ENCODE data around the gene RGL3.
"Not testable (repeated sequence)": the region's sequence is repeated elsewhere in the genome, so short reads cannot be mapped to it uniquely, and the experiment has no call there.

The RGL3 gene

DNA sequence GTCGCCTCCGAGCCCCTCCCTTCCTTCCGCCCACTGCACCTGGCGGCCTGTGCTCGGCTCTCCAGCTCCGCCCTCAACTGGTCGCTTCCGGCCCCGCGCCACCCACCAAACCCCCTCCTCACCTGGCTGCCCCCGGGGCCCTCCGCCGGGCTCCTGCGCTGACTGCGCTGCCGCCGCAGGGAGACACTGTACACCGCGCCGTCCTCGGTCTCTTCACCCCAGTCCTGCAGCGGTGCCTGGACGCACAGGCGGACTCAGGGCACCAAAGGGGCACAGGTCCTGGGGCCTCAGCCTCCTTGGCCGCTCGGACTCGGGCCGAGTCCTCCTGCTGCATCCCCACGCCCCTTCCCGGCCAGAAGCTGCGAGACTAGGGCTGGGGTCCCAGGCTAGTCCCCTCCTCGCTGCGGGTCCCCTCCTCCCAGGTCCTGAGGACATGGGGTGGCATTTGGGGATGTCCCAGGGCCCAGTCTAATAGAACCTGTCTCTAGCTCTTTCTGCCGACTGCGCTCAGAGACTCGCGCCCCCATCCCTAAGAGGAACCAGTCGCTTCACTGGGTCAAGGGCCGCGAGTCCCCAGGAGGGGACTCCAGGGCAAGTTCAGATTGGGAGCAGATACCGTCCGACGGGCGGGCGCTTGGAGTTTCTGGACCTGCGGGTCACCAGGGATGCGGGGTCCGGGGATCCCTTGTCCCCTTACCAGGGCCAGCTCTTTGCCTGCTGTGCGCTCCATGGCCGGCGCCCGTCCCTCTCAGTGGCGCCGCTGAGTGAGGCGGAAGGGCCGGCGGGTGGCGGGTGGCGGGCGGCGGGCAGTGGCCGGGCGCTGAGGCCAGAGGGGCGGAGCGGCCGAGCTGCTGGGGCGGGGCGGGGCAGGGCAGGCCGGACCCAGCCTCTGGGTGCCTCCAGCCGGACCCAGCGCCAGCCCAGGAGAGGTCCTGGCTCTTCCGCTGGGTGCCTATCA, at the start of gene RGL3:
Gene RGL3, minus strand, starts transcription at position 766 of the 958 bp plus-strand sequence. Its CDS starts 36 bp downstream, at position 730.
- Histone ChIP-seq H3K9ac (no peak within 1 kb of the TSS), H3K4me1 (peaks cover 44 to 56% (median 49%) of the 10 kb centered on the region in 10 experiments), H4K20me1 (peaks cover 0 to 51% (median 10%) of the 10 kb centered on the region in 11 experiments; a peak in 13 of 22 replicates), H3K9me3 (replicated peaks in 1 of 11) (peaks cover 0 to 5% (median 0%) of the 10 kb centered on the region in 11 experiments; a peak in 2 of 22 replicates), H3K27me3 (peaks cover 81 to 89% (median 86%) of the 10 kb centered on the region in 11 experiments), H3K36me3 (no peaks in the 10 kb centered on the region), H3K4me3 (peak within 1 kb of the TSS in 7 of 10 experiments; percentile 57 to 76 (median 61); a peak in 13 of 20 replicates), H3K27ac (no peak within 1 kb of the TSS), H3K4me2 (peak within 1 kb of the TSS; percentile 46 to 99 (median 97); a peak in 21 of 22 replicates)
- TF ChIP-seq Cebpa-rat (IDR thresholded peaks at IDR 0.05) = no peak

GRCh38 chr19:11468266-11468845, 49.2 kb upstream of the RGL3 start:
- not testable (repeated sequence) for H3K36me3 ChIP-seq; H3K4me3 ChIP-seq; H3K9me3 ChIP-seq (replicated peaks in 1 of 11)

DNA sequence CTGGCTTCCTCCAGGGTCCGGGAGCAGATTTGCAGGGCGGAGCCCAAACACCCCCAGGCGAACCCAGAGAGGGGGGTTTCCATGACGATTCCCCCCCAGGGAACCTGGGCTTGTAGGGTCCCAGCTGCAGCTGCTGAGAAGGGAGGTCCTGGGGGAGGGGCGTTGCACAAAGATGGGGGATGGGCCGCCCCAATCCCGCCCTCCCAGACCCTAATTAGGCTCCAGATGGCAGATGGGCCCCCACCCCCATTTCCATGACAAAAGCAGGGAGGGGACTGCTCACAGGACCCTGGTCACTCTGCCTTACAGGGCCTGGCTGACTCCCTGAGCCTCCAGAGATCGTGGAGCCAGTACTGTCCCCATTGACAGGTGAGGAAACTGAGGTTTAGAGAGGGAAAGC, 46.5 kb upstream of the RGL3 start:
- peaks cover 0 to 20% (median 5%) of the 10 kb centered on the region in 10 experiments; a peak in 9 of 20 replicates for H3K4me1 ChIP-seq
- H3K27me3 ChIP-seq = no peaks in the 10 kb centered on the region
- H3K36me3 ChIP-seq = no peaks in the 10 kb centered on the region
- TF ChIP-seq Cebpa-rat (IDR thresholded peaks at IDR 0.05) = no peak
- no peak overlapping the region for H3K27ac ChIP-seq
- no peak overlapping the region for H3K9ac ChIP-seq
- peak overlapping the region in 5 of 11 experiments; percentile 21 to 51 (median 29); a peak in 7 of 22 replicates for H3K4me2 ChIP-seq
- no peaks in the 10 kb centered on the region; a peak in 1 of 22 replicates for H4K20me1 ChIP-seq
- no peaks in the 10 kb centered on the region for H3K9me3 ChIP-seq (replicated peaks in 1 of 11)
- no peak overlapping the region for H3K4me3 ChIP-seq

More at GRCh38 chr19:11468266-11468845, 49.2 kb upstream of the RGL3 start:
- not testable (repeated sequence) for H4K20me1 ChIP-seq, H3K9ac ChIP-seq, H3K4me2 ChIP-seq, H3K27me3 ChIP-seq, H3K27ac ChIP-seq
- peaks cover 0 to 16% (median 5%) of the 10 kb centered on the region in 10 experiments; a peak in 9 of 20 replicates for H3K4me1 ChIP-seq

DNA sequence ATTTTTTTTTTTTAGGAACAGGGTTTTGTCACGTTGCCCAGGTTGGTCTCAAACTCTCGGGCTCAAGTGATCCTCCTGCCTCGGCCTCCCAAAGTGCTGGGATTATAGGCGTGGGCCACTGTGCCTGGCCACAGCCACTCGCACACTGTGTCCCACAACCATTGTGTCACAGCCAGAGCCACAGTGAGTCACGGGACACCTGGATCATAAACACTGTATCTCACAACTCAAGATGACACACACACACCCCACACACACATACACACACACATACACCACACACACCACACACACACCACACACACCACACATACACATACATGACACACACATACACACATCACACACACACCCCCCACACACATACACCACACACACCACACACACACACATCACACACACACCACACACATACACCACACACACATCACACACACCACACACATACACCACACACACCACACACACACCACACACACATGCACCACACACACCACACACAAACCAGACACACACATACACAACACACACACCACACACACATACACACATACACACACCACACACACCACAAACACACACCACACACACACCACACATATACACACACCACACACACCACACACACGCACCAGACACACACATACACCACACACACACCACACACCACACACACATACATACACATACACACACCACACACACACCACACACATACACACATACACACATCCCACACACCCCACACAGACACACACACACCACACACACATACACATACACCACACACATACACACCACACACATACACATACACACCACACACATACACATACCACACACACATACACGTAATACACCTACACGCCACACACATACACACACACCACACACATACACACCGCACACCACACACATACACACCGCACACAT, 45.5 kb upstream of the RGL3 start:
- H3K9ac ChIP-seq = no peak overlapping the region
- H3K36me3 ChIP-seq = no peaks in the 10 kb centered on the region
- no peaks in the 10 kb centered on the region for H3K9me3 ChIP-seq (replicated peaks in 1 of 11)
- H4K20me1 ChIP-seq = no peaks in the 10 kb centered on the region; a peak in 1 of 22 replicates
- no peak for TF ChIP-seq Cebpa-rat (IDR thresholded peaks at IDR 0.05)
- H3K4me2 ChIP-seq = peak overlapping the region in 5 of 11 experiments; percentile 5 to 29 (median 11); a peak in 2 of 22 replicates
- peaks cover 0 to 20% (median 5%) of the 10 kb centered on the region in 10 experiments; a peak in 9 of 20 replicates for H3K4me1 ChIP-seq
- H3K27ac ChIP-seq = no peak overlapping the region
- H3K27me3 ChIP-seq = no peaks in the 10 kb centered on the region
- H3K4me3 ChIP-seq = no peak overlapping the region

DNA sequence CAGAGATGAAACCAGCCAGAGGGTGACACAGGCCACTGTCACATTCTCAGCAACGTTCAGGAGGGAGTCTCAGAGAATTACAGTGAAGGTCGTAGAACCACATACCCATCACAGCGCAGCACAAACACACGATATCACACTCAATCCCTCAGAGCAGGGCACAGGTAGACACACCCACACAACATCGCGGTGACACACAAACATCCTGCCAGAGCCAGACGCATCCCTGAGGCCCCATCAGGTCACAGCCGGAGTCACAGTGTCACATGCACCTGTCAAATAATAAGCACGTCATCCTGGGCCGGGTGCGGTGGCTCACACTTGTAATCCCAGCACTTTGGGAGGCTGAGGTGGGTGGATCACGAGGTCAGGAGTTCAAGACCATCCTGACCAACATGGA, 44.3 kb upstream of the RGL3 start:
- Histone ChIP-seq H3K4me2 (no peak overlapping the region), H3K4me1 (peaks cover 0 to 20% (median 5%) of the 10 kb centered on the region in 10 experiments; a peak in 9 of 20 replicates), H4K20me1 (no peaks in the 10 kb centered on the region; a peak in 1 of 22 replicates), H3K4me3 (no peak overlapping the region), H3K9me3 (replicated peaks in 1 of 11) (no peaks in the 10 kb centered on the region), H3K36me3 (no peaks in the 10 kb centered on the region), H3K27ac (no peak overlapping the region), H3K27me3 (no peaks in the 10 kb centered on the region), H3K9ac (no peak overlapping the region)
- TF ChIP-seq Cebpa-rat (IDR thresholded peaks at IDR 0.05) = no peak

DNA sequence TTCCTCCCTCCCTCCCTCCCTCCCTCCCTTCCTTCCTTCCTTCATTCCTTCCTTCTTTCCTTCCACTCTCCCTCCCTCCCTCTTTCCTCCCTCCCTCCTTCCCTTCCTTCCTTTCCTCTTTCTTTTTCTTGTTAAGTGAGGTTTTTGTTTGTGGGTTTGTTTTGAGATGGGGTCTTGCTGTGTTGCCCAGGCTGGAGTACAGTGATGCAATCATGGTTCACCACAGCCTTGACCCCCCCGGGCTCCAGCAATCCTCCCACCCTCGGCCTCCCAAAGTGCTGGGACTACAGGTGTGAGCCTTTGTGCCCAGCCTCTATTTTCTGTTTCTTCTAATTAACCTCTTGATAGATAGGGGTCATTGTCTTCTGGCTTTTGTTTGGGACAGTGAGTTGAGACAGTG, 42.3 kb upstream of the RGL3 start:
- peaks cover 0 to 20% (median 5%) of the 10 kb centered on the region in 10 experiments; a peak in 9 of 20 replicates for H3K4me1 ChIP-seq
- no peak overlapping the region for H3K9ac ChIP-seq
- no peaks in the 10 kb centered on the region for H3K9me3 ChIP-seq (replicated peaks in 1 of 11)
- H4K20me1 ChIP-seq = no peaks in the 10 kb centered on the region; a peak in 2 of 22 replicates
- H3K4me2 ChIP-seq = no peak overlapping the region
- no peaks in the 10 kb centered on the region for H3K27me3 ChIP-seq
- no peak for TF ChIP-seq Cebpa-rat (IDR thresholded peaks at IDR 0.05)
- H3K27ac ChIP-seq = no peak overlapping the region
- H3K36me3 ChIP-seq = no peaks in the 10 kb centered on the region
- no peak overlapping the region for H3K4me3 ChIP-seq

DNA sequence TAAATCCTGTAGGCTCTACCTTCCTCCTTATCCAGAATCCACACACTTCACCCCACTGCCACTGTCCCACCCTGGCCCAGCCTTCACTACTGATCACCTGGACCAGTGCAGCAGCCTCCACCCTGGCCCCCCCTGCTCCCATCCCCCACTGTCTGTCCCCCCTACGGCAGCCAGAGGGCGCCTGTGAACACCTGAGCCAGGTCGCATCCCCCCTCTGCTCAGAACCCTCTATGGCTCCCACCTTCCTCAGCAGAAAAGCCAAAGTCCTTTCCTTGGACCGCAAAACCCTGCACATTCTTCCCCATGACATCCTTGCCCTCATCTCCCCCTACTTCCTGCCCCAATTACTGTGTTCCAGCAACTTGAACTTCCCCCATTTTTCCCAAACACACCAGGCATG, 41.1 kb upstream of the RGL3 start:
- Histone ChIP-seq H3K27me3 (no peaks in the 10 kb centered on the region), H3K4me3 (no peak overlapping the region), H3K36me3 (no peaks in the 10 kb centered on the region), H3K9ac (no peak overlapping the region), H4K20me1 (no peaks in the 10 kb centered on the region; a peak in 2 of 22 replicates), H3K4me2 (no peak overlapping the region), H3K9me3 (replicated peaks in 1 of 11) (no peaks in the 10 kb centered on the region), H3K27ac (no peak overlapping the region), H3K4me1 (peaks cover 0 to 13% (median 0%) of the 10 kb centered on the region in 10 experiments; a peak in 6 of 20 replicates)
- TF ChIP-seq Cebpa-rat (IDR thresholded peaks at IDR 0.05) = no peak

DNA sequence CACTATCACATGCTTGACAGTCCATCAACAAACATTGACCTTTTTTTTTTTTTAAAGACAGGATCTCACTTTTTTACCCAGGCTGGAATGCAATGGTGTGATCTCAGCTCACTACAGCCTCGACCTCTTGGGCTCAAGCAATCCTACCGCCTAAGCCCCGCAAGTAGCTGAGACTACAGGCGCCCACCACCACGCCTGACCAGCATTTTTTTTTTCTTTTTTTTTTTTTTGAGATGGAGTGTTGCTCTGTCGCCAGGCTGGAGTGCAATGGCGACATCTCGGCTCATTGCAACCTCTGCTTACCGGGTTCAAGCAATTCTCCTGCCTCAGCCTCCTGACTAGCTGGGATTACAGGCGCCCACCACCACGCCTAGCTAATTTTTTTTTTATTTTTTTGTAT, 39.8 kb upstream of the RGL3 start:
- H3K27me3 ChIP-seq; H3K4me1 ChIP-seq; H3K36me3 ChIP-seq; H3K9ac ChIP-seq; H3K27ac ChIP-seq; H3K9me3 ChIP-seq (replicated peaks in 1 of 11); H4K20me1 ChIP-seq; H3K4me3 ChIP-seq; H3K4me2 ChIP-seq: not testable (repeated sequence)
